Measurements from ENCODE around the gene C1orf35.

The C1orf35 gene

DNA sequence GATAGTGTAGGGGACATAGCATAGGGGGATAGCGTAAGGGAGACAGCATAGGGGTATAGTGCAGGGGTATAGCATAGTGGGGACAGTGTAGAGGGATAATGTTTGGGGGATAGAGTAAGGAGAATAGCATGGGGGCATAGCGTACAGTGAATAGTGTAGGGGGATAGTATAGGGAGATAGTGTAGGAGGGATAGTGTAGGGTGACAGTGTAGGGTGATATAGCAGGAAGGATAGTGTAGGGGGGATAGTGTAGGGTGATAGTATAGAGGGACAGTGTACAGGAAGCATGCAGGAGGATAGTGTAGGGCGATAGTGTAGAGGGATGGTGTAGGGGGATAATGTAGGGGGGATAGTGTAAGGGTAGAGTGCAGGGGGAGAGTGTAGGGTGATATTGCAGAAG lies 32.3 kb downstream of the C1orf35 start:
- Histone ChIP-seq H3K4me3 (no peak overlapping the region), H3K9ac (no peak overlapping the region), H3K36me3 (no peaks in the 10 kb centered on the region), H3K27ac (no peak overlapping the region), H3K9me3 (replicated peaks in 1 of 11) (no peaks in the 10 kb centered on the region), H3K4me1 (peaks cover 0 to 6% (median 0%) of the 10 kb centered on the region in 10 experiments; a peak in 1 of 20 replicates), H3K4me2 (no peak overlapping the region), H3K27me3 (peaks cover 0 to 13% (median 12%) of the 10 kb centered on the region in 11 experiments; a peak in 13 of 22 replicates), H4K20me1 (peaks cover 5 to 38% (median 27%) of the 10 kb centered on the region in 11 experiments; a peak in 17 of 22 replicates)
- TF ChIP-seq Cebpa-rat (IDR thresholded peaks at IDR 0.05) = no peak

DNA sequence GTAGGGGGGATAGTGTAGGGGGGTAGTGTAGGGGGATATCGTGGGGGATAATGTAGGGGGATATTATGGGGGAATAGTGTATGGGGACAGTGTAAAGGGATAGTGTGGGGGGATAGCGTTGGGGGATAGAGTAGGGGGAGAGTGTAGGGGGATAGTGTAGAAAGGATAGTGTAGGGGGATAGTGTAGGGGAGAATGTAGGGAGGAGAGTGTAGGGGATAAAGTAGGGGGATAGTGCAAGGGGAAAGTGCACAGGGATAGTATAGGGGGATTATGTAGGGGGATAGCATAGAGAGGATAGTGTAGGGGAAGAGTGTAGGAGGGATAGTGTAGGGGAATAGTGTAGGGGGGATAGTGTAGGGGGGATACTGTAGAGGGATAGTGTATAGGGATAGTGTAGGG lies 33.0 kb downstream of the C1orf35 start:
- Histone ChIP-seq H3K9me3 (replicated peaks in 1 of 11) (no peaks in the 10 kb centered on the region), H3K4me1 (no peaks in the 10 kb centered on the region; a peak in 1 of 20 replicates), H3K4me2 (no peak overlapping the region), H3K36me3 (no peaks in the 10 kb centered on the region), H3K27ac (no peak overlapping the region), H3K9ac (no peak overlapping the region), H4K20me1 (peaks cover 5 to 31% (median 26%) of the 10 kb centered on the region in 11 experiments; a peak in 17 of 22 replicates), H3K4me3 (no peak overlapping the region), H3K27me3 (peaks cover 0 to 17% (median 12%) of the 10 kb centered on the region in 11 experiments; a peak in 13 of 22 replicates)
- no peak for TF ChIP-seq Cebpa-rat (IDR thresholded peaks at IDR 0.05)

DNA sequence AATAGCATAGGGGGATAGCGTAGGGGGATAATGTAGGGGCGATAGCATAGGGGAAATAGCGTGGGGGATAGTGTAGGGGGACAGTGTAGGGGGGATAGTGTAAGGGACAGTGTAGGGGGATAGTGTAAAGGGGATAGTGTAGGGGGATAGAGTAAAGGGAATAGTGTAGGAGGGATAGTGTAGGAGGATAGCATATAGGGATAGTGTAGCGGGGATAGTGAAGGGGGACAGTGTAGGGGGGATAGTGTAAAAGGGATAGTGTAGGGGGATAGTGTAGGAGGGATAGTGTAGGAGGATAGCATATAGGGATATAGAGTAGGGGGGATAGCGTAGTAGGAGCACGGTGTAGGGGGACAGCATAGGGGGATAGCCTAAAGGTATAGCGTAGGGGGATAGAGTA lies 34.8 kb downstream of the C1orf35 start:
- H3K4me2 ChIP-seq = no peak overlapping the region
- H3K4me1 ChIP-seq = no peaks in the 10 kb centered on the region
- TF ChIP-seq Cebpa-rat (IDR thresholded peaks at IDR 0.05) = no peak
- peaks cover 0 to 13% (median 8%) of the 10 kb centered on the region in 11 experiments; a peak in 14 of 22 replicates for H4K20me1 ChIP-seq
- H3K4me3 ChIP-seq = no peak overlapping the region
- H3K9me3 ChIP-seq (replicated peaks in 1 of 11) = no peaks in the 10 kb centered on the region
- no peak overlapping the region for H3K27ac ChIP-seq
- no peak overlapping the region for H3K9ac ChIP-seq
- no peaks in the 10 kb centered on the region for H3K36me3 ChIP-seq
- H3K27me3 ChIP-seq = peaks cover 0 to 17% (median 12%) of the 10 kb centered on the region in 11 experiments; a peak in 13 of 22 replicates

DNA sequence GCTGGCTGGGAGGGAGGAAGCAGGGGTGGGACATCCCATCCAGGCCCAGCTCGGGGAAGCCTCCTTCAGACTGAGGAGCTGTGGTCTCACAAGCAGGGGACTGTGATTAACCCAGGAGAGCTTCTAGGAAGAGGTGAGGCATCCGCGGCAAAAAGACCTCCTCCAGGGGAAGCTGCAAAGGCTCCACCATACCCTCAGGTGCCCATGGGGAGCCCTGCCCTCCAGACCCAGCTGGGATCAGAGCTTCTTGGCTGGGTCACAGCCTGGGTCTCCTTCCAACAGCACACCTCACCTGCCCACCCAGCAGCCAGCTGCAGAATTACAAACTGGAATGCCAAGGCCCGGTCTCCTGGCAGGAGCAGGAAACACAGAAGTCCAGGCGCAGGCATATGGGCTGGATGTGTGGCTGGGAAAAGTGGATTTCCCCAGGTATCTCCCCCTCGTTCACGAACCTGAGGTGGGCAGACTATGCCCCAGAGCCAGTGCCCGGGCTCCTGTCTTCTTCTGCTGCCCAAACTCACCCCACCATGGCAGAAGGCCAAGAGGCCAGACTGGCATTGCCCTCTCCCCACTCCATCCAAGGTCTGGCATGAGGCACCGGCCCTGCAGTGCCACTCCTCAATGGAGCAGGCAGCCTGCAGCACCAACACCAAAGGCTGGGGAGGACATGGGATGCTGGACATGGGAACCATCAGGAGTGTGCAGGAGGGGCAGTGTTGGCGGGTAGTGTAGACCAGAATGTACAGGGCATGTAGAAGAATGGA lies 36.1 kb downstream of the C1orf35 start:
- Histone ChIP-seq H3K27me3 (peaks cover 0 to 17% (median 12%) of the 10 kb centered on the region in 11 experiments; a peak in 13 of 22 replicates), H3K4me2 (no peak overlapping the region), H4K20me1 (peaks cover 0 to 3% (median 0%) of the 10 kb centered on the region in 11 experiments; a peak in 2 of 22 replicates), H3K4me1 (no peaks in the 10 kb centered on the region), H3K36me3 (no peaks in the 10 kb centered on the region), H3K27ac (no peak overlapping the region), H3K9ac (no peak overlapping the region), H3K4me3 (no peak overlapping the region), H3K9me3 (replicated peaks in 1 of 11) (no peaks in the 10 kb centered on the region)
- no peak for TF ChIP-seq Cebpa-rat (IDR thresholded peaks at IDR 0.05)

DNA sequence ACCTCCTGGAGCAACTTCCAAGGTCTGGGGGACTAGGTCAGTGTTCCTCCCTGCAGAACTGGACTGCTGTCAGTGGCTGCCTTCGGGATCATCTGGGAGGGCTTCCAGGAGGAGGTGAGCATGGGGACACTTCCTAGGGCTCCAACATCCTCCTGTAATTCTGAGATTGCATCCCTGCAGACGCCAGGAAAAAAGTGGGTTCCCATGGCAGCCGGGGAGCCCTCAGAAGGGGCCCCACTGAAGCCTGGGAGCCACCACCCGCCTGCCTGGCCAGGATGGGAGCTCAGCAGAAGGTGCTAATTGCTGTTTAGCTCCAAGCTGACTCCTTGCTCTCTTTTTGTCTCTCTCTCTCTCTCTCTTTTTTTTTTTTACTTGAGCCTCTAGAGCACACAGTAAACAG lies 36.7 kb downstream of the C1orf35 start:
- Histone ChIP-seq H3K27ac (no peak overlapping the region), H3K9ac (no peak overlapping the region), H4K20me1 (peaks cover 0 to 3% (median 0%) of the 10 kb centered on the region in 11 experiments; a peak in 2 of 22 replicates), H3K36me3 (no peaks in the 10 kb centered on the region), H3K9me3 (replicated peaks in 1 of 11) (no peaks in the 10 kb centered on the region), H3K4me2 (no peak overlapping the region), H3K4me3 (no peak overlapping the region), H3K4me1 (no peaks in the 10 kb centered on the region), H3K27me3 (peaks cover 0 to 17% (median 12%) of the 10 kb centered on the region in 11 experiments; a peak in 13 of 22 replicates)
- TF ChIP-seq Cebpa-rat (IDR thresholded peaks at IDR 0.05) = no peak

DNA sequence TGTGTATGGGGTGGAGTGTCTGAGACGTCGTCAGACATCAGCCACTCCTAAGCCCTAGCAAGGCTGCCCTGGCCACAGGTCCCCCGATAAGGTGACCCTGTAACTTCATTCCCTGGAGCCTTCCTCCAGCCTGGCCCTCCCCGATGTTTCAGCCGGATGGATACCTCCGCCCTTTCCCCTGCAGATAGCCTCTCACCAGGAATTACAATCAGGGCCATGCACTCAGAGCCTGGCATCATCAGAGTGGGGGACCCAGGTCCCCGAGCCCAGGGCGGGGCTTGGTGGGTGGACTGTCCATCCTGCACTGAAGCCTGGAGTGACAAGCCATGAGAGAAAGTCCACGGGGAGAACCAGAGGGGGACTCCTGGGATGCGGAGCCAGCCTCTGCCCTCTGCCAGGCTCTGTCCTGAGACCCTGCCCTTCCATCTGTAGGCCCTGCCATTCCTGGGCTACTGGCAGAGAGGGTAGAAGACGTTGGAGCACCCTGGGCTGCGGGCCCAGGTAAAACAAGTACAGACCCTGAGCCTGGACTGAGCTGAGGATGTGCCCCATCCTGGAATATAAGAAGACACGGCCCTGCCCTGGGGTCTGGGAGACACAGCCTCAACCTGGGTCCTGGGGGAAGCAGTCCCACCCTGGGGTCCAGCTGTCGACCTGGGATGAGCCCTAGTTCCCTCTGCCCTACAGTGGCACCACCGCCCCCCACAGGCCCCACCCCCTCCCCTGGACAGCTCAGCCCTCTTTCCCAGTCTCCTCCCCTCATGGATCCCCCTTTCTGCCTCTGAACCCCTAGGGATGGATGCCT lies 37.4 kb downstream of the C1orf35 start:
- Histone ChIP-seq H3K4me3 (no peak overlapping the region), H3K27ac (no peak overlapping the region), H4K20me1 (peaks cover 0 to 3% (median 0%) of the 10 kb centered on the region in 11 experiments; a peak in 2 of 22 replicates), H3K27me3 (peaks cover 0 to 24% (median 14%) of the 10 kb centered on the region in 11 experiments; a peak in 14 of 22 replicates), H3K4me2 (no peak overlapping the region), H3K9me3 (replicated peaks in 1 of 11) (0 out of 22 replicates have a peak, but pooled peaks cover 0 to under 1% (median 0%) of the 10 kb centered on the region in 11 experiments), H3K9ac (no peak overlapping the region), H3K36me3 (no peaks in the 10 kb centered on the region), H3K4me1 (no peaks in the 10 kb centered on the region)
- no peak for TF ChIP-seq Cebpa-rat (IDR thresholded peaks at IDR 0.05)

DNA sequence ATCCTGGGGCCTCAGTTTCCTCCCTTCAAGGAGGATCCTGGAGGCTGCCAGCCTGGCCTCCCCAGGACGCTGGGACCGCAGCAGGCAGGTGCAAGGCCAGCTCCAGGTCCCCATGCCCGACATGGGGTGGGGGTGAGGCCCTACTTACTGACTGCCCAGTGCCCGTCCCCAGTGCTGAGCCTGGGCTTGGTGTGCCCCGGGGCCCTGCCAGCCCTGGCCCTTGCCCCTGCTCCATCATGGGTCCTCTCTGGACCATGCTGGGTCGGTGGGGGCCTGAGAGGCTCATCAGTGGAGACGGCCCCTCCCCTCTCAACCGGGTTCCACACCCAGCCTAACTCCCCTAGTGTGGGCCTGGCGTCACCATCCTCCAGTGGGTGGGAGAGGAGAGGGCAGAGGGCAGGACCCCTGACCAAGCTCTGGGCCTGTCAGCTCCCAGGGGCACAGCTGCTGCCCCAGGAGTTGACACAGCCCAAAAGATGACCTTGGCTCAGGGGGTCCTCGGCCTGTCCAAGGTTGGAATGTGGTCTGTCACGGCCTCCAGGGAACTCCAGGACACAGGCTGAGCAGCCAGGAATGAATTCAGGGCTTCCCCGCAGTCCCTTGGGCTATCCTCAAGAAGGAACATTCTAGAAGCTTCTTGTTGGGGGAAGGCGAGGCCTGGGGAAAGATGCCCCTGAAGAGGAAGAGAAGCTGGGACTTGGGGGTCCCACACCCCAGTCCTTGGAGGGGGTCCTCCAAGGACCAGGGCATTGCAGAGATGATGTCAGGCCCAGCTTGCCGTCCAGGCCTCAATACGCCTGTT lies 38.2 kb downstream of the C1orf35 start:
- Histone ChIP-seq H3K27me3 (peaks cover 0 to 29% (median 18%) of the 10 kb centered on the region in 11 experiments; a peak in 14 of 22 replicates), H3K36me3 (no peaks in the 10 kb centered on the region), H3K4me1 (no peaks in the 10 kb centered on the region), H3K4me2 (no peak overlapping the region), H3K4me3 (no peak overlapping the region), H4K20me1 (peaks cover 0 to 3% (median 0%) of the 10 kb centered on the region in 11 experiments; a peak in 2 of 22 replicates), H3K27ac (no peak overlapping the region), H3K9ac (no peak overlapping the region), H3K9me3 (replicated peaks in 1 of 11) (peaks cover 0 to 8% (median 0%) of the 10 kb centered on the region in 11 experiments; a peak in 2 of 22 replicates)
- no peak for TF ChIP-seq Cebpa-rat (IDR thresholded peaks at IDR 0.05)

DNA sequence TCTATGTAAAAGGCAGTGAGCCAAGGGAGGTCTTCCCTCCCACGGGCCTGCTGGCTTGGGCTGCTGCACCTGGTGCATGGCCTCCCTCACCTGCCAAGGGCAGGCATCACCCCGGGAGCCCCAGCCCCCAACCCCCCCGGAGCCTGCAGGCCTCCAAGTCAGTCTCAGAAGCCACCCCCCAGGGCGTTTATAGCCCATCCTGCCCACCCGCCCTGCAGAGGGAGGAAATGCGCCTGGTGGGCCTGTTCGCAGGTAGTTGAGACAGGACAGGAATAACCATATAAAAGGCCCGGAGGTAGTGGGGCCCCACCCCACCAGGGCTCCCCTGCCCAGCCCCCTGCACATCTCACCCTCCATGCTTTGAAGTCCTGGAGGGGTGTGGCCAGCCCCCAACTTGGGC lies 38.8 kb downstream of the C1orf35 start:
- H3K4me1 ChIP-seq = no peaks in the 10 kb centered on the region
- H3K4me3 ChIP-seq = no peak overlapping the region
- no peak overlapping the region for H3K9ac ChIP-seq
- H3K4me2 ChIP-seq = no peak overlapping the region
- H3K27me3 ChIP-seq = peaks cover 0 to 29% (median 18%) of the 10 kb centered on the region in 11 experiments; a peak in 14 of 22 replicates
- peaks cover 0 to 3% (median 0%) of the 10 kb centered on the region in 11 experiments; a peak in 2 of 22 replicates for H4K20me1 ChIP-seq
- H3K9me3 ChIP-seq (replicated peaks in 1 of 11) = peaks cover 0 to 11% (median 0%) of the 10 kb centered on the region in 11 experiments; a peak in 2 of 22 replicates
- no peaks in the 10 kb centered on the region for H3K36me3 ChIP-seq
- no peak for TF ChIP-seq Cebpa-rat (IDR thresholded peaks at IDR 0.05)
- H3K27ac ChIP-seq = no peak overlapping the region

Measured in BLaER1 treated with 17β-estradiol and CSF1 and Interleukin-3, amounts not matched to agents 10 nM and 100 nM (cell line).